GM18502 (cell line): ENCODE measurements around the gene CIAPIN1.

Experiments used
- ATAC-seq: cut with Tn5 transposase; IDR thresholded peaks from one replicate; pipeline ENCODE4 v1.9.1; 2021; ENCODE audit warnings: mild to moderate bottlenecking; ENCODE audit not compliant: unreplicated experiment, poor library complexity

The CIAPIN1 gene

GRCh38 chr16:57447186-57447962 lies at the start of gene CIAPIN1, which contains the start of gene COQ9:
Gene CIAPIN1, minus strand, starts transcription at chr16:57447385. Its CDS starts 6,457 bp downstream, at chr16:57440928.
Gene COQ9, plus strand, starts transcription at chr16:57447479. Its CDS starts 27 bp downstream, at chr16:57447506.
- ATAC-seq: peak; percentile 96

- ATAC-seq: no peak
Observed at GRCh38 chr16:57493767-57494166, 46.6 kb upstream of the CIAPIN1 start.

GRCh38 chr16:57489229-57489628 lies 42.0 kb upstream of the CIAPIN1 start:
- no peak for ATAC-seq

GRCh38 chr16:57486858-57487834 lies 40.0 kb upstream of the CIAPIN1 start:
- no peak for ATAC-seq

DNA sequence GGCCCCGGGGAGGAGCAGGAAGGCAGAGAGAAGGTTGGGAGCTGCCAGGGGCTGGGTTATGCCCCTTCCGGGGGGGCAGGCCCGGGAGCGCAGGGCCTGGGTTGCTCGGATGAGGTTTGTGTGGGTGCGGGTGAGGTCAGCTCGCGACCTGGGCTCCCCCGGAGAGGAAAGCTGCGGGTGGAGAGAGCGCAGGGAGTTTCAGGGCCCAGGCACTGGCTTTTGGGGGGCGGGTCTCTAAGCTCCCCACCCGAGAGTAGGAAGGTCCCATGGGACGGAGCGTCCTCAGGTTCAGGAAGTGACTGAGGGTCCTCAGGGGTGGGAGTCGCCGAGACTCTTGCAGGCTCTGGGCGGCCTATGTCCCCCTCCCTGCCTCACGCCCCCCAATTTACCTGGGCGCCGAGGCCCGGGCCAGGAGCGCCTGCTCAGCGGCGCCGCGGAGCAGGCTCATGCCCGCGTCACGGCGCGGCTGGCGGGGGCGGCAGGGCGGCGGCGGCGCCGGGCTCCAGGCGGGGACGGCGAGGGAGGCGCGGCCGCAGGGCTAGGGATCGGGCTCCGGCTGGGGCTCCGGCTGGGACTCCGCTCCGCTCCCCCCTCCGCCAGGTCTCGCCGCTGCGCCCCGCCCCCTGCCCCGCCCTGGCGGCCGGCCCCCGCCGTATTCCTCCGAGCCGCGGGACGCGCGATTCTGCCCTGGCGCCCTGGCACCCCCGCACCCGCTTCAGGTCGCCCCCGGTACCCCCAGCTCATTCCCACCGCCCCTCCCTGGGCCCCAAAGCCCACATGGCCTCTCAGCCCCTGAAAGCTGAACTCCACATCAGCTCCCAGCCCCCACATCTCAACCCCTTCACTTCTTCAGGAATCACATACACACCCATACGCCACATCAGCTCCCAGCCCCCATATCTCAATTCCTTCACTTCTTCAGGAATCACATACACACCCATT lies 39.0 kb upstream of the CIAPIN1 start, which contains the start of gene DOK4:
DOK4 (minus strand) TSS at position 578 of the 942 bp plus-strand sequence. CDS start 6,986 bp downstream, outside the sequence.
- peak; percentile 90 for ATAC-seq

- ATAC-seq: no peak
Observed at GRCh38 chr16:57485091-57485915, 38.1 kb upstream of the CIAPIN1 start.

GRCh38 chr16:57484515-57485005 lies 37.4 kb upstream of the CIAPIN1 start:
- no peak for ATAC-seq

- no peak for ATAC-seq
Observed at GRCh38 chr16:57483725-57484514, 36.7 kb upstream of the CIAPIN1 start.

GRCh38 chr16:57482845-57483545 lies 35.8 kb upstream of the CIAPIN1 start:
- ATAC-seq: no peak

GRCh38 chr16:57481421-57481820 lies 34.2 kb upstream of the CIAPIN1 start:
- ATAC-seq: no peak

DNA sequence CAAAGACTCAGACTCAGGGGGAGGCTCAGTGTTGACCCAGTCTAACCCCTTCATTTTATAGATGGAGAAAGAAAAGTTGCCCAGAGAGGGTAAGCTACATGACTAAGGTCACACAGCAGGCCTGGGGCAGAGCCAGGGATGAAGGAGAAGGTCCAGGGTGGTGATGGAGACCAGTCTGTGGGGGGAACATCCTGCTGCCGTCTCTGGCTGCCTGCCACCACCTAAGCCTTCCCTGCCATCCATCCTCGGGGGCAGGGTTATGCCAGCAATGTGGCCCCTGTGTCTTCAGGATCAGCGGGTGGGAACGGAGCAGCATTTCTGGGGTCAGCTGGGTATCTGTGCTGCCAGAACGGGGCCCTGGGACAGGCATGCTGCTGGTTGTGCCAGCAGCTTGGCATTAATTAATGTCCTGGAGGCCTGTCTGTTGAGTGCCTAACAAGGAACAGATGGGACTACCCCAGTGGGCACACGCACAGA lies 33.6 kb upstream of the CIAPIN1 start:
- ATAC-seq: no peak

- ATAC-seq: no peak
Observed at GRCh38 chr16:57479976-57480753, 33.0 kb upstream of the CIAPIN1 start.

DNA sequence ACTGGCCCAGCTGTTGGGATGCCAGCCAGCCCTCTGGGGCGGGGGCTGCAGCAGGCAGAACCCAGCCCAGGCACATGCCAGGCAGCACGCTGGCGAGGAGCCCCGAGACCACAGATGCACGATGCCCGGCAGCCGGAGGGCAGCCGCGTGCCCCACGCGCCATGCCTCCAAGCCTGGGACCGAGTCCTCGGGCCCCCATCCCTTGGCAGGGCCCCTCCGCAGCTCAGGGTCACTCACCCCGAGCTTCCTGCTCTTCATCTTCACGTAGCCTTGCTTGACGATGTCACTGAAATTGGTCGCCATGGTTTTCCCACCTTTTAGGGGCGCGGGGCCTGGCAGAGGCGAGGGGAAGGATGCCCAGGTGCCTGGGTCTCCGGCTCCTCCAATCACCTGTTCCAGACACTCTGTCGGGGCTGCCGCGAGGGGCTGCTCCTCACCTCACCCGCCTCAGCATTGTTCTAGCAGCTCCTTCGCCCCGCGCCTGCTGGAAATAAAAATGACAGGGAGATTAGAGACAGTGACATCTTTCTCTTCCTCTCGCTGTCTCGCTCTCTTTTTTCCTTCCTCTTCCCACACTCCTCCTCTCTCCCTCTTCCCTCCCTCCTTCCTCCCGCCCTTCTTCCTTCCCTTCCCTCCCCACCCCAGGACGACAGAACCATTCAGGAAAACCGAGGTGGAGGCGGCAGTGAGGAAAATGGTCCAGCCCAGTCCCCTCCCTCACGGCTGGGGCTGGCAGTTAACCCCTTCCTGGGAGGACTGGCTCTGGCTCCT lies 32.2 kb upstream of the CIAPIN1 start:
- no peak for ATAC-seq

GRCh38 chr16:57478396-57479204 lies 31.4 kb upstream of the CIAPIN1 start:
- no peak for ATAC-seq
